CD4-positive, alpha-beta memory T cell (primary cell): ENCODE data around the gene COMP. TPM values are rescaled to one million over a fixed set of nuclear protein-coding genes. Genes with fewer than 3 reads are reported as not detected.

ENCODE experiments used
- CTCF ChIA-PET: fragments of 350-600 bp; sonication (Branson Sonifier 250); formaldehyde crosslinking; loops from one replicate; lab custom pipeline; 2021; ENCODE audit warnings: inconsistent platforms; ENCODE audit not compliant: partially characterized antibody; lab: Charles Lee
- POLR2A ChIA-PET: fragments of 350-600 bp; sonication (Branson Sonifier 250); formaldehyde crosslinking; loops from one replicate; lab custom pipeline; 2021; ENCODE audit not compliant: partially characterized antibody; lab: Charles Lee
- DNase-seq, 5 donors: peaks; one replicate each; pipeline versions ENCODE4 v3.0.0 to v3.0.0-alpha.2; 2020 to 2022; ENCODE audit warnings: mixed read lengths in 1 of 5
- H3K27ac ChIP-seq: one replicate; pipeline ENCODE4 v1.7.0; 2013; ENCODE audit warnings: low read depth, low read length
- H3K27me3 ChIP-seq: 2 replicates; pipeline ENCODE4 v1.7.0; 2013; ENCODE audit warnings: mild to moderate bottlenecking, low read length, moderate library complexity; ENCODE audit not compliant: insufficient read depth
- H3K36me3 ChIP-seq: 2 replicates; pipeline ENCODE4 v1.7.0; 2013; ENCODE audit warnings: mild to moderate bottlenecking, low read length, moderate library complexity; ENCODE audit not compliant: insufficient read depth
- H3K4me1 ChIP-seq: 2 replicates; pipeline ENCODE4 v1.7.0; 2013; ENCODE audit warnings: mild to moderate bottlenecking, low read length, moderate library complexity; ENCODE audit not compliant: insufficient read depth
- H3K4me3 ChIP-seq, 2 donors: one replicate each; pipeline ENCODE4 v1.7.0; 2013; ENCODE audit warnings: low read length in 2 of 2, mild to moderate bottlenecking in 1 of 2
- H3K9me3 ChIP-seq, 2 donors: one replicate each; pipeline ENCODE4 v1.7.0; 2013; ENCODE audit warnings: low read length in 2 of 2, control low read depth in 1 of 2; ENCODE audit not compliant: control insufficient read depth in 1 of 2
- H3K27ac Mint-ChIP-seq, 7 donors: one replicate each; pipeline ENCODE4 v1.8.0; 2020 to 2021; ENCODE audit warnings: mixed read lengths in 7 of 7, mild to moderate bottlenecking in 6 of 7, inconsistent platforms in 3 of 7, moderate library complexity in 3 of 7
- H3K27me3 Mint-ChIP-seq, 2 donors: one replicate each; pipeline ENCODE4 v1.8.0; 2020 to 2021; ENCODE audit warnings: mixed read lengths in 2 of 2
- H3K36me3 Mint-ChIP-seq, 2 donors: one replicate each; pipeline ENCODE4 v1.8.0; 2020 to 2021; ENCODE audit warnings: mixed read lengths in 2 of 2, inconsistent platforms in 1 of 2, mild to moderate bottlenecking in 1 of 2
- H3K4me1 Mint-ChIP-seq, 4 donors: one replicate each; pipeline ENCODE4 v1.8.0; 2020 to 2021; ENCODE audit warnings: mixed read lengths in 4 of 4, mild to moderate bottlenecking in 1 of 4
- H3K4me3 Mint-ChIP-seq, 8 donors: one replicate each; pipeline ENCODE4 v1.8.0; 2020 to 2021; ENCODE audit warnings: mixed read lengths in 8 of 8, mild to moderate bottlenecking in 7 of 8, moderate library complexity in 6 of 8, inconsistent platforms in 3 of 8
- H3K9me3 Mint-ChIP-seq, 8 donors: one replicate each; pipeline ENCODE4 v1.8.0; 2020 to 2021; ENCODE audit warnings: mixed read lengths in 8 of 8, mild to moderate bottlenecking in 5 of 8, inconsistent platforms in 3 of 8, moderate library complexity in 1 of 8
- intact Hi-C: fragments of 100-400 bp; cut with micrococcal nuclease; formaldehyde crosslinking; loops from one replicate; pipeline ENCODE4 v1.15.1; 2023
- polyA plus RNA-seq, 2 donors: library from polyadenylated mRNA; unstranded; fragments of 300-500 nt; fragmentation: Illumina TruSeq; gene quantifications; one replicate each; pipeline ENCODE4 v1.2.3, GENCODE V29; 2021
- total RNA-seq, 2 experiments: library from RNA; stranded (reverse); gene quantifications; one replicate each; pipeline ENCODE4 v1.2.3, GENCODE V29; 2021

The COMP gene
- total and polyA plus RNA-seq, 4 experiments from 2014 or later: not detected

DNA sequence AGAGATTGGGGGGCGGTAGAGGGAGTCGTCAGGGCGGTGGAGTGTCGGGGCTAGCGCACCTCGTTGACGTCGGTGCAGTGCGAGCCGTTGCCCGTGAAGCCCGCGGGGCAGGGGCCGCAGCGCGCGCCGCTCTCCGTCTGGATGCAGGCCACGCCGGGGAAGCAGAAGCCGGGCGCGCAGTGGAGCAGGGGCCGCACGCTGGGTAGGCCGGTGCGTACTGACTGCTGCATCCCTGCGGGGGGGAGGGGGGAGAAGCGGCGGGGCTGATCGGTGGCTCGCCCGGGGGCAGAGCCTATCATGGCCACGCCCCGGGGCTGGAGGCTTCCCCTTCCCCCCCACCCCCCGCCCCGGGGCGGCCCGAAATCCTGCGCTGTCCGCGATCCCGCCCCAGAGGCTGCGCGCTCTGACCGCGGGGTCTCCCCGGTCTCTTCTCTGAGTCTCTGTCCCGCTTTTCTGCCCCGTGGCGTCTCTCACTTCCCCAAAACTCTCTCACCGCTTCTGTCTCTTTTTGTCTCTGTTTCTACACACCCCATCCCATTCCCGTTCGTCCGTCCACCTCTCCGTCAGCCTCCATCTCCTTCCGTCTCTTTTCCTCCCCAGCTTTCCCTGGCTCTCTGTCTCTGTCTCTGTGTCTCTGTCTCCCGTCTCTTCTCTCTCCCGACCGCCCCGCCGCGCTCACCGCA lies 1.1 kb downstream of the COMP start:
- intact Hi-C loops: no loop called here
- ChIA-PET POLR2A (no interaction called here), CTCF (no interaction called here)
- Mint-ChIP-seq H3K4me1 (peaks cover 20 to 52% (median 33%) of the 10 kb centered on the region in 4 donors), H3K27ac (peak overlapping the region in 1 of 7 donors; percentile 42), H3K4me3 (peak overlapping the region; percentile 39 to 89 (median 84)), H3K27me3 (peaks cover 44 to 61% of the 10 kb centered on the region in 2 donors), H3K9me3 (no peaks in the 10 kb centered on the region), H3K36me3 (no peaks in the 10 kb centered on the region)
- Histone ChIP-seq H3K4me1 (peaks cover 31% of the 10 kb centered on the region), H3K27ac (no peak overlapping the region), H3K4me3 (no peak overlapping the region), H3K27me3 (peaks cover 29% of the 10 kb centered on the region), H3K36me3 (no peaks in the 10 kb centered on the region), H3K9me3 (no peaks in the 10 kb centered on the region)
- DNase-seq: no peak

DNA sequence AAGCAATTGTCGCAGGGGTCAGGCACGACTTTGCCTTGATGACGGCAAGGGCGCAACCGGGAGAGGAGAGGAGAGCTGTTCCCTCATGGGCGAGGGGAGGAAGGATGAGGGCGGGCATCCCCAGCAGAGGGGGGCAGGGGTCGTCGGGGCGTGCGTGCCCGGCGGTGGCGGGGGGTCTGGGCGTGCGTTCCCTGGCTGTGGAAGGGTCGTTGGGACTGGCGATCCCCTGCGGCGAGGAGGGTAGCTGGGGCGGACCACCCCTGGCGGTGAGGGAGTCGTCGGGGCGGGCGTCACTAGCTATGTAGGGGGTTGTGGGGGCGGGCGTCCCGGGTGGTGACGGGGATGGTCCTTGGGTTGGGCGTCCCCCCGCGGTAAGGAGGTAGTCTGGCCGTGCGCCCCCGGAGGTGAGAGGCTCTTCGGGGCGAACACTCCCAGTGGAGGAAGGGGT lies 1.7 kb downstream of the COMP start:
- peaks cover 20 to 52% (median 36%) of the 10 kb centered on the region in 4 donors for H3K4me1 Mint-ChIP-seq
- Histone ChIP-seq H3K4me1 (peaks cover 31% of the 10 kb centered on the region), H3K27ac (no peak overlapping the region), H3K9me3 (no peaks in the 10 kb centered on the region), H3K36me3 (no peaks in the 10 kb centered on the region), H3K27me3 (peaks cover 29% of the 10 kb centered on the region), H3K4me3 (no peak overlapping the region)
- no peak for DNase-seq
- CTCF ChIA-PET: no interaction called here
- intact Hi-C loops: no loop called here
- H3K4me3 Mint-ChIP-seq: peak overlapping the region; percentile 68 to 89 (median 78)
- no peaks in the 10 kb centered on the region for H3K9me3 Mint-ChIP-seq
- peaks cover 40 to 58% of the 10 kb centered on the region in 2 donors for H3K27me3 Mint-ChIP-seq
- H3K36me3 Mint-ChIP-seq: no peaks in the 10 kb centered on the region
- H3K27ac Mint-ChIP-seq: peak overlapping the region in 2 of 7 donors; percentile 49 to 72
- POLR2A ChIA-PET: no interaction called here

DNA sequence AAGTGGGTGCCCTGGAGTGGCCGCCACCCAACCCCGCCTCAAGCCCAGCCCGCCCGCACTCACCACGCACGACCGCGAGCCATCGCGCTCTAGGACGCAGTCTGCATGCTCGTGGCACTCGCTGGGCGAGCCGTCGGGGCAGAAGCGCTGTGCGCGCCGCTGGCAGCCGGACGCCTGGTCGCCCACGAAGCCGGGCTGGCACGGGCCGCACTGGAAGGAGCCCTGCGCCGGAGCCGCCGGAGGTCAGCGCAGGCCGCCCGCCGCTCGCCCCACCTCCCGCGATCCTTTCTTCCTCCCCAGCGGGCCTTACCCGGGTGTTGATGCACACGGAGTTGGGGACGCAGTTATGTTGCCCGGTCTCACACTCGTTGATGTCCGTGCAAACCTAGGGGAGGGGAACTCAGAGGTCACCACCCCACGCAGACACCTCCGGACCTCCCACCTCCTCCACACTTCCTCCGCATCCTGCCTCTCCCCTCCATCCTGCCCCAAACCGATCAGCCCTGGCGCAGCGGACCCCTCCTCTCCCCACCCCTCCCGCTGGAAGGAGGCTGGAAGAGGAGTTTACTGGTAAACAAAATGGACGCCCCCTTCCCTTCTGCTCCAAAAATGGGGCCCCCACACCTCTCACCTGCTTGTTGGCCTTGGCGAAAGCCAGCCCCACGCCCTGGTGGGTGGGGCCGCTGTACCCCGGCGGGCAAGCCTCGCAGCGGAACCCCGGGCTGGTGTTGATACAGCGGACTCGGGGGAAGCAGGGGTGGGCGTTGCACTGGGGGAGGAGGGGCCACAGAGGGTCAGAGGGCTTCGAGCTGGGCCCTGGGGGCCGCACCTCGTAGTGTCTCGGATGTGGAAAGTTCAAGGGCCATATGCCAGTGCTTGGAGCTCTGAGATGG lies 2.3 kb downstream of the COMP start:
- Histone ChIP-seq H3K4me1 (peaks cover 31% of the 10 kb centered on the region), H3K9me3 (no peaks in the 10 kb centered on the region)
- H3K4me1 Mint-ChIP-seq: peaks cover 20 to 52% (median 37%) of the 10 kb centered on the region in 4 donors

DNA sequence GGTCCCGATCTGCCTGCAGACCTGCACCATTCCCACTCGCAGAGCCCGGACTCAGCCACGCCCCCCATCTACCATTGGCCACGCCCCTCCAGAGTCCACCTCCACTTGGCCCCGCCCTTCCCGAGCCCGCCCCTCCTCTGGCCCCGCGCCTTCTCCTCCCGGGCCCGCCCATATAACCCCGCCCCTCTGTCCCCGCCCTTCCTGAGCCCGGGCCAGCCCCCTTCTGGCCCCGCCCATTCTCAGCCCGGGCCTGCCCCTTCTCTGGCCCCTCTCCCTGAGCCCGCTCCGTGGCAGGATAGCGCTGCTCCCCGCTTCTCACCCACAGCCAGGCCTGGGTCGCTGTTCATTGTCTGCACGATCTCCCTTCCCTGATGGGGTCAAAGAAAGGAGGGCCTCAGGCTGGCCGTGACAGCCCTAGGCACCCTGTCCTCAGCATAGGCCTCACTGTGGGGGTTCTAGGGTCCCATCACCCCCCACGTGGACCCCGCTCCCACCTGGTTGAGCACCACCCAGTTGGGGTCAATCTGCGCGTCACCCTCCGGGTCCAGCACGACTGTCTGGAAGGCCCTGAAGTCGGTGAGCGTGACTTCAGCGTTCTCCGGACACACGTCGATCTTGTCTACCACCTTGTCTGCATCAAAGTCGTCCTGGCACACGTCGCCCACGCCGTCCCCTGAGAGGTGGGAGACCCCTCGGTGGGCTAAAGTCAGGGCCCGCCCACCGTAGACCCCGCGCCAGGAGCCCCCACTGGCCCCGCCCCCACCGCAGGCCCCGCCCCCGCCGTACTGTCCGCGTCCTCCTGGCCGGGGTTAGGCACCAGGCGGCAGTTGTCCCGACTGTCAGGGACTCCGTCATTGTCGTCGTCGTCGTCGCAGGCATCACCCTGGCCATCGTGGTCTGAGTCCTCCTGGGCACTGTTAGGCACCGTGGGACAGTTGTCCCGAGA lies 5.7 kb downstream of the COMP start:
- ChIA-PET CTCF (no interaction called here), POLR2A (no interaction called here)
- Histone ChIP-seq H3K4me1 (peaks cover 27% of the 10 kb centered on the region), H3K27ac (no peak overlapping the region), H3K4me3 (no peak overlapping the region), H3K9me3 (no peaks in the 10 kb centered on the region), H3K36me3 (no peaks in the 10 kb centered on the region), H3K27me3 (peaks cover 17% of the 10 kb centered on the region)
- Mint-ChIP-seq H3K27me3 (peaks cover 26 to 38% of the 10 kb centered on the region in 2 donors), H3K36me3 (no peaks in the 10 kb centered on the region), H3K9me3 (no peaks in the 10 kb centered on the region), H3K4me1 (peaks cover 20 to 46% (median 31%) of the 10 kb centered on the region in 4 donors), H3K27ac (peak overlapping the region in 3 of 7 donors; percentile 22 to 80 (median 23)), H3K4me3 (peak overlapping the region; percentile 21 to 78 (median 48))
- intact Hi-C loops: no loop called here
- peak in 4 of 5 donors; percentile 29 to 69 (median 48) for DNase-seq

More for the DNA sequence above, 2.3 kb downstream of the COMP start:
- H3K27ac ChIP-seq: no peak overlapping the region
- no peak overlapping the region for H3K4me3 ChIP-seq
- H3K27ac Mint-ChIP-seq: peak overlapping the region in 2 of 7 donors; percentile 49 to 72
- no peaks in the 10 kb centered on the region for H3K36me3 Mint-ChIP-seq
- H3K4me3 Mint-ChIP-seq: peak overlapping the region; percentile 36 to 89 (median 78)
- ChIA-PET CTCF (no interaction called here), POLR2A (no interaction called here)
- intact Hi-C loops: no loop called here
- no peak for DNase-seq
- H3K27me3 ChIP-seq: peaks cover 29% of the 10 kb centered on the region
- peaks cover 39 to 59% of the 10 kb centered on the region in 2 donors for H3K27me3 Mint-ChIP-seq
- H3K9me3 Mint-ChIP-seq: no peaks in the 10 kb centered on the region
- no peaks in the 10 kb centered on the region for H3K36me3 ChIP-seq

DNA sequence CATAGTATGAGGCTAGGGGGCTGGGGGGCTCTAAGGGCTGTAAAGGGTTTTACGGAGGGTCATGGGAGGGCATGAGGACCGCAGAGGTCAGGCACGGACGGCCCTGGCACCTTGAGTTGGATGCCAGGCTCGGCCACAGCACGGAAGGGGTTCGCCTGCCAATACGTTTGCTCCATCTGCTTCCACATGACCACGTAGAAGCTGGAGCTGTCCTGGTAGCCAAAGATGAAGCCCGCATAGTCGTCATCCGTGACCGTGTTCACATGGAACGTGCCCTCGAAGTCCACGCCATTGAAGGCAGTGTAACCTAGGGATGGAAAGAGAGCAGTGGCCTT lies 6.4 kb downstream of the COMP start:
- no peaks in the 10 kb centered on the region for H3K36me3 ChIP-seq
- peaks cover 22 to 34% of the 10 kb centered on the region in 2 donors for H3K27me3 Mint-ChIP-seq
- peak overlapping the region in 2 of 8 donors; percentile 13 to 24 for H3K4me3 Mint-ChIP-seq
- H3K27me3 ChIP-seq: peaks cover 14% of the 10 kb centered on the region
- H3K27ac Mint-ChIP-seq: no peak overlapping the region
- H3K4me1 Mint-ChIP-seq: peaks cover 16 to 42% (median 26%) of the 10 kb centered on the region in 4 donors
- no peaks in the 10 kb centered on the region for H3K36me3 Mint-ChIP-seq
- no peak for DNase-seq
- H3K4me1 ChIP-seq: peaks cover 21% of the 10 kb centered on the region
- H3K9me3 ChIP-seq: no peaks in the 10 kb centered on the region
- no peaks in the 10 kb centered on the region for H3K9me3 Mint-ChIP-seq
- intact Hi-C loops: no loop called here
- H3K4me3 ChIP-seq: no peak overlapping the region
- no peak overlapping the region for H3K27ac ChIP-seq
- ChIA-PET CTCF (no interaction called here), POLR2A (no interaction called here)

DNA sequence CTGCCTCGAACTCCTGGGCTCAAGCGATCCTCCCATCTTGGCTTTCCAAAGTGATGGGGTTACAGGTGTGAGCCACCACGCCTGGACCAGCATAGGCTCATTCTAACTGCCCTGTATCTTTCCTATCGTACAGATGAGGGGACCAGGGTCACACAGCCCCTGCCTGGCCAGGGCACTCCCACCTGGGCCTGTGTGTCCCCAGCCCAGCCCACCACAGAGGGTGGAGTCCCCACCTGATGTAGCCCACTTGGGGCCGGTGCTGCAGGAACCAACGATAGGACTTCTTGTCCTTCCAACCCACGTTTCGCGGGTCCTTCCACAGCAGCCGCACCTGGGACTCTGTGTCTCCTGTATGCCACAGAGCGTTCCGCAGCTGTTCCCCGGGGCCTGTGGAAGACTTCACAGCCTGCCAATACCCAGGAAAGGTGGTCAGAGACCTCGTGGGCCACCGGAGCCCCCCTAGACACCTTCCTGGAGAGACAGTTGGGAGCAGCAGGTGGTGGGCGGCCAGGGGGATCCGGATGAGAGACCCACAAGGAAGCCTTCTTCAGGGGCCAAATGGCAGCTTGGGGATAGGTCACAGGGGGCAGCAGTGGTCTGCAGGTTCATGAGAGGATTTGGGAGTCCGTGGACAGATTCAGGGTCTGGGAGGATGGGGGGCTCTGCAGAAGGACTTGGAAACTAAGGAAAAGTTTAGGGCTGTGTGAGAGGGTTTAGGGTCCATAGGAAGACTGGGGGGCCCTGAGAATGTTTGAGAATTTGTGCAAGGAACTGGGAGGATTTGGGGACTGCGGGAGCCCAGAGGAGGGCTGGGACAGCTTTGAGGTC lies 6.9 kb downstream of the COMP start:
- Histone ChIP-seq H3K27me3 (peaks cover 11% of the 10 kb centered on the region), H3K9me3 (no peaks in the 10 kb centered on the region), H3K4me1 (peaks cover 15% of the 10 kb centered on the region), H3K4me3 (no peak overlapping the region), H3K36me3 (no peaks in the 10 kb centered on the region), H3K27ac (no peak overlapping the region)
- Mint-ChIP-seq H3K4me1 (peaks cover 14 to 36% (median 22%) of the 10 kb centered on the region in 4 donors), H3K27ac (no peak overlapping the region), H3K4me3 (peak overlapping the region in 1 of 8 donors; percentile 13), H3K36me3 (no peaks in the 10 kb centered on the region), H3K9me3 (no peaks in the 10 kb centered on the region), H3K27me3 (peaks cover 21 to 32% of the 10 kb centered on the region in 2 donors)
- intact Hi-C loops: no loop called here
- DNase-seq: peak in 1 of 5 donors; percentile 35
- POLR2A ChIA-PET: no interaction called here
- CTCF ChIA-PET: no interaction called here
